Measurements from ENCODE around the gene FAM209B.

The FAM209B gene

DNA sequence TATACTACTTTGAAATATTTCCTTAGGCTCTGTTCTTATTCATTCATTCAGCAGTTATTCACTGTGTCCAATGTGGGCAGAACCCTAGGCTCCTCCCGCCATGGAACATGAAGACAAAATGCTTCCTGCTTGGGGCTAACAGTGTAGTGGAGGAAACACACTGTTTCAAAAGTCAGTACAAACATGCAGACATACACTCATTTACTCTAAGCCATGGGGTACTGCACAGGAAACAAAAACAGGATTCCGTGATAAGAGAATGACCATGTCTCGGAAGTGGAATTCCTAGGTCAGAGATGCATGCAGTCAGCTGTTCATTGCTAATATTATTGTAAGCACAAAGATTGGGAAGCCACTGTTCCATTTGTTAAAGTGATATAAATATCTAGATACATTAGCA, 26.9 kb upstream of the FAM209B start:
- TF ChIP-seq, protein P1, sequence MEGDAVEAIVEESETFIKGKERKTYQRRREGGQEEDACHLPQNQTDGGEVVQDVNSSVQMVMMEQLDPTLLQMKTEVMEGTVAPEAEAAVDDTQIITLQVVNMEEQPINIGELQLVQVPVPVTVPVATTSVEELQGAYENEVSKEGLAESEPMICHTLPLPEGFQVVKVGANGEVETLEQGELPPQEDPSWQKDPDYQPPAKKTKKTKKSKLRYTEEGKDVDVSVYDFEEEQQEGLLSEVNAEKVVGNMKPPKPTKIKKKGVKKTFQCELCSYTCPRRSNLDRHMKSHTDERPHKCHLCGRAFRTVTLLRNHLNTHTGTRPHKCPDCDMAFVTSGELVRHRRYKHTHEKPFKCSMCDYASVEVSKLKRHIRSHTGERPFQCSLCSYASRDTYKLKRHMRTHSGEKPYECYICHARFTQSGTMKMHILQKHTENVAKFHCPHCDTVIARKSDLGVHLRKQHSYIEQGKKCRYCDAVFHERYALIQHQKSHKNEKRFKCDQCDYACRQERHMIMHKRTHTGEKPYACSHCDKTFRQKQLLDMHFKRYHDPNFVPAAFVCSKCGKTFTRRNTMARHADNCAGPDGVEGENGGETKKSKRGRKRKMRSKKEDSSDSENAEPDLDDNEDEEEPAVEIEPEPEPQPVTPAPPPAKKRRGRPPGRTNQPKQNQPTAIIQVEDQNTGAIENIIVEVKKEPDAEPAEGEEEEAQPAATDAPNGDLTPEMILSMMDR (IDR thresholded peaks at IDR 0.05; ENCODE audit: low read depth, low read length) = no peak
- no peak overlapping the region for H3K4me3 ChIP-seq (replicated peaks in 1 of 2; ENCODE audit: low read depth in 2 of 2, low read length in 2 of 2)
- DNase-seq (ENCODE audit: low read depth in 2 of 2) = peak; percentile 9 to 51

DNA sequence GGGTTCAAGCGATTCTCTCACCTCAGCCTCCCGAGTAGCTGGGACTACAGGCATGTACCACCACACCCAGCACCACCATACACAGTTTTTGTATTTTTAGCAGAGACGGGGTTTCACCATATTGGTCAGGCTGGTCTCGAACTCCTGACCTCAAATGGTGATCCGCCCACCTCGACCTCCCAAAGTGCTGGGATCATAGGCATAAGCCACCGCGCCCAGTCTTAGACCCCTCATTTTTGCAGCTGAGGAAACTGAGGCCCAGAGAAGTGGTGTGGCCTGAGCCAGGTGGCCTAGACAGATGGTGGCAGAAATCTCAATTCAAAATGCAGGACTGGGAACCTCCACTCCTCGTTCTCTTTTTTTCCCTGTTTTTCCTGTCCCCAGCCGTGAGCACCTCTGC, 21.1 kb upstream of the FAM209B start:
- TF ChIP-seq, protein P1 (IDR thresholded peaks at IDR 0.05; ENCODE audit: low read depth, low read length) = no peak
- DNase-seq (ENCODE audit: low read depth in 2 of 2) = no peak
- no peak overlapping the region for H3K4me3 ChIP-seq (replicated peaks in 1 of 2; ENCODE audit: low read depth in 2 of 2, low read length in 2 of 2)

DNA sequence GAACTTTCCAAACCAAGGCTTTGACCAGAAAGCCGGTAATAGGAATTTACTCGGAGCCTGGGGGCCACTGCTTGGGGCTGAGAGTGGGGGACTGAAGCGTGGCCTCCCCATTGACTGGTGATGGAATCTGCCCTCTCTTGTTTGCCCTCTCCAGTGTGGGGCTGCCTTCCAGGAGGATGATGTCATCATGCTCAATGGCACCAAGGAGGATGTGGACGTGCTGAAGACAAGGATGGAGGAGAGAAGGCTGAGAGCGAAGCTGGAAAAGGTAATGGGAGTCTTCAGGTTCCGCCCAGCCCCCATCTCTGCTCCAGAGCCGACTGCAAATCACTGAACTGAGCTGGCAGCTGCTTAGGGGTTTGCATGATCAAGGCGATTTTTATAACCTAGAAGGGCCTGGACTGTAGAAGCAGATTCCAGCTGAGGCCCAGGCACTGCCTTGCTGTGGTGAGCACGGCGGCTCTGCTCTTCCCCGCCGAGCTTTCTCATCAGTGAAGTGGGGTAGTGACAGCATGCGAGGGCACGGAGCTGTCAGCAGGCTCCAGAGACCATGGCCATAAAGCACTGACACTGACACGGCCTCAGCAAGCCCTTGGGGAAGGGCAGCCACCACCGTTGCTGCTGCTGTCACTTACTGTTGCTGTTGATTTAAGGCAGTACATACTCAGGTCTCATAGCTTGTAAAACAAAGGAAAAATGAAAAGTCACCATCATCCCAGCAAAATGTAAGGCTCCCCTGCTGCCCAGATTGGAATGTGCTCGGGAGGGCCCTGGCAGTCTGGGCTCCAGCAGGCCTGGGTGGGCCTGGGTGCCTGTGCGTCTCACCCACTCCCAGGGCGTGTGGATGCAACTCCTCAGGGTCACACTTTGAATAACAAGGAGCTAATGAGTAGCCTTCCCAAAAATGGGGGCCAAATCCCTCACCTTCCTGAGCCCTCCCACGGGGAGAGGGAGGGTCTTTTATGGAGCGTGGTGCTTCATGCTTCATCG, 19.6 kb upstream of the FAM209B start:
- H3K4me3 ChIP-seq (replicated peaks in 1 of 2; ENCODE audit: low read depth in 2 of 2, low read length in 2 of 2) = no peak overlapping the region
- TF ChIP-seq, protein P1 (IDR thresholded peaks at IDR 0.05; ENCODE audit: low read depth, low read length) = no peak
- DNase-seq (ENCODE audit: low read depth in 2 of 2) = no peak

DNA sequence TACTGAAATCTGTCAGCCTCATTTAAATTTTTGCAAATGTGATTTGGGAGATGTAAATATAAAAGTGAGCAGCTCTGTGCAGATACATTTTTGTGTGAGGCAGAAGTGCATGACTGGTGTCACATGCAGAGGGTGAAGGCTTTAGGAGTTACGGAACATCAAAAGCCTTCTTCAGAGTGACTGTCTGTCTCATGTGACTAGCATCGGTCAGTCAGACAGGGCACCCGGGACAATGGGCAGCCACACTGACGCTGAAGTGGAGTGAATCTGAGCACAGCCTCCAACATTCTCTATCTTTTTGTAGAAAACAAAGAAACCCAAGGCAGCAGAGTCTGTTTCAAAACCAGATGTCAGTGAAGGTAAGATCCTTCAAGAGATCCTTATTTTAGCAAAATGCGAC, 16.4 kb upstream of the FAM209B start:
- H3K4me3 ChIP-seq (replicated peaks in 1 of 2; ENCODE audit: low read depth in 2 of 2, low read length in 2 of 2) = no peak overlapping the region
- DNase-seq (ENCODE audit: low read depth in 2 of 2) = no peak
- TF ChIP-seq, protein P1 (IDR thresholded peaks at IDR 0.05; ENCODE audit: low read depth, low read length) = no peak

DNA sequence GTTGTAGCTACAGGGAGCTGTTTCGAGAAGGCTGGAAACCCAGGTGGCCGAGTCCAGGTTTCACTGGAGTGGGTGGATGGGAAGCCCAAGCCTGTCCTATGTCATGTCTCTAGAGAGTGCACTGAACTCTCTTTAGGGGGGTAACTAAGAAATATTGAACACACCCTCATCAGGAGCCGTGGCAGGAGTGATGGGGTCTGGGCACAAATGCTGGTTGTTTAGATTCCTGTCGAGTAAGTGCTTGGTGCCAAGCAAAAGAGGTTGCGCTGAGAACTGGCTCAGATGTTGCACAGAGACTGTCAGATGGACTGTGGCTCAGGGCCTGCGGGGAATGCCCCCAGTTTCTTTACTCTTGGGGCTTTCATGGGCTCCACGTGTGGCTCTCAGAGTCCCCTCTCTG, 15.8 kb upstream of the FAM209B start:
- TF ChIP-seq, protein P1 (IDR thresholded peaks at IDR 0.05; ENCODE audit: low read depth, low read length) = no peak
- DNase-seq (ENCODE audit: low read depth in 2 of 2) = no peak
- H3K4me3 ChIP-seq (replicated peaks in 1 of 2; ENCODE audit: low read depth in 2 of 2, low read length in 2 of 2) = no peak overlapping the region

DNA sequence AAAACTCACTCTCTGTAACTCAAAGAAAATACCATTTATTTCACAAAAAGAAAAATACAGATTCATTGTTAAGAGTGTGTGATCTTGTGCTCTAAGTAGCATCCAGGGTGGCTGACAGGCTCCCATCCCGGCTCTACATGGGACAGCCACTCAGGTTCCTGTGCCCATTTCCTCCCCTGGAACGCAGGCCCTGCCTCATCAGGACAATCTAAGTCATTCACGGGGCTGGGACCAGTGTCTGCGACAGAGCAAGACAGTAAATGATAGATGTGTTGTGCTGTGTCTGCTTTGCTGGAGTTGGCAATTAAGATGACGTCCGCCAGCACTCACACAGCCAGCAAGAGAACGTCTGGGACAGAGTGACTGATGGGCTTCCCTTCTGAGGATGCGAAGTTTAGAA, 15.4 kb upstream of the FAM209B start:
- TF ChIP-seq, protein P1 (IDR thresholded peaks at IDR 0.05; ENCODE audit: low read depth, low read length) = no peak
- DNase-seq (ENCODE audit: low read depth in 2 of 2) = no peak
- no peak overlapping the region for H3K4me3 ChIP-seq (replicated peaks in 1 of 2; ENCODE audit: low read depth in 2 of 2, low read length in 2 of 2)

All from cardiac fibroblast (primary cell).